Left lung (tissue), 14 donors: ENCODE results near the gene PAPSS1. TPM values are rescaled to one million over a fixed set of nuclear protein-coding genes. Genes with fewer than 3 reads are reported as not detected.

Experiments used
- ATAC-seq: fragments of 200-7000 bp; cut with Tn5 transposase; one replicate; pipeline ENCODE4 v1.9.1; 2020; ENCODE audit warnings: moderate library complexity
- DNase-seq, 4 donors: peaks; one replicate each; pipeline ENCODE4 v3.0.0-alpha.2; 2013 to 2020
- H3K27ac ChIP-seq, 2 donors: fragments of 200-600 bp; sonication (generic) in 1 of 2; one replicate each; pipeline versions ENCODE4 v1.5.0 to v1.8.0; 2020 to 2021
- H3K27me3 ChIP-seq, 2 donors: fragments of 200-600 bp; sonication (generic) in 1 of 2; one replicate each; pipeline versions ENCODE4 v1.5.0 to v1.8.0; 2020 to 2021
- H3K36me3 ChIP-seq, 2 donors: fragments of 200-600 bp; sonication (generic) in 1 of 2; one replicate each; pipeline versions ENCODE4 v1.5.0 to v1.8.0; 2020 to 2021
- H3K4me1 ChIP-seq, 2 donors: fragments of 200-600 bp; one replicate each; pipeline ENCODE4 v1.8.0; 2021
- H3K4me3 ChIP-seq, 2 donors: fragments of 200-600 bp; sonication (generic) in 1 of 2; one replicate each; pipeline versions ENCODE4 v1.5.0 to v1.8.0; 2020 to 2021; ENCODE audit warnings: mild to moderate bottlenecking in 1 of 2
- H3K9me3 ChIP-seq, 2 donors: fragments of 200-600 bp; sonication (generic) in 1 of 2; one replicate each; pipeline versions ENCODE4 v1.5.0 to v1.8.0; 2020 to 2021
- CTCF ChIP-seq, 2 donors: fragments of 200-600 bp; sonication (generic) in 1 of 2; IDR thresholded peaks; one replicate each; pipeline versions ENCODE4 v1.5.0 to v1.8.0; 2021; ENCODE audit warnings: antibody characterized with exemption in 2 of 2
- intact Hi-C, 2 donors: fragments of 100-400 bp; cut with DNase I; formaldehyde crosslinking; loops; one replicate each; pipeline versions ENCODE4 v1.11.2 to v1.14.2; 2022
- long read RNA-seq, 12 donors: library from polyadenylated mRNA in 2 of 12; unstranded in 2 of 12; transcript quantifications; one replicate each; pipeline ENCODE4 v2.0.0 and lab custom pipeline, GENCODE V29; 2019 to 2026
- polyA plus RNA-seq, 6 donors: library from polyadenylated mRNA; unstranded; fragments of 120-200 nt; gene quantifications; one replicate each; pipeline ENCODE4 v1.2.1, GENCODE V29; 2013; ENCODE audit not compliant: insufficient read length in 6 of 6
- total RNA-seq, 2 donors: library from RNA; stranded (reverse); fragmentation: NEBNext Ultra II Directional; extraction: Animal tissue kit (Norgen Biotek cat#: 25700); gene quantifications; one replicate each; pipeline ENCODE4 v1.2.1, GENCODE V29; 2021
- donor health status: DM: no; HTN: yes; CAD: no.
- donor health status: DM: no; HTN: no; CAD: no.

Gene PAPSS1
- total RNA-seq: 10 to 100 TPM; 57.5 to 60.8 TPM
- 10 to 100 TPM; 59.8 to 85.3 (median 74.2) TPM for polyA plus RNA-seq
- long read RNA-seq, donor 1, transcript PAPSS1-201 (12 exons, 2,731 nt): major isoform, 19 of 50 reads
- long read RNA-seq, donor 1, partial matches to known transcripts: 31 of 50 reads
- long read RNA-seq, donor 1, other reads (novel, unspliced or antisense): 0 of 50 reads
- long read RNA-seq, donor 2, transcript PAPSS1-201 (12 exons, 2,731 nt): major isoform, 17 of 17 reads
- long read RNA-seq, donor 2, partial matches to known transcripts: 0 of 17 reads
- long read RNA-seq, donor 2, other reads (novel, unspliced or antisense): 0 of 17 reads
- long read RNA-seq, donor 3, transcript PAPSS1-201 (12 exons, 2,731 nt): major isoform, 21 of 21 reads
- long read RNA-seq, donor 3, partial matches to known transcripts: 0 of 21 reads
- long read RNA-seq, donor 3, other reads (novel, unspliced or antisense): 0 of 21 reads
- long read RNA-seq, donor 4, transcript PAPSS1-201 (12 exons, 2,731 nt): major isoform, 17 of 27 reads
- long read RNA-seq, donor 4, partial matches to known transcripts: 4 of 27 reads
- long read RNA-seq, donor 4, other reads (novel, unspliced or antisense): 6 of 27 reads
- long read RNA-seq, donor 5, transcript PAPSS1-201 (12 exons, 2,731 nt): major isoform, 28 of 28 reads
- long read RNA-seq, donor 5, partial matches to known transcripts: 0 of 28 reads
- long read RNA-seq, donor 5, other reads (novel, unspliced or antisense): 0 of 28 reads
- long read RNA-seq, donor 6, transcript PAPSS1-201 (12 exons, 2,731 nt): major isoform, 29 of 29 reads
- long read RNA-seq, donor 6, partial matches to known transcripts: 0 of 29 reads
- long read RNA-seq, donor 6, other reads (novel, unspliced or antisense): 0 of 29 reads
- long read RNA-seq, donor 7, transcript PAPSS1-201 (12 exons, 2,731 nt): major isoform, 5 of 5 reads
- long read RNA-seq, donor 7, partial matches to known transcripts: 0 of 5 reads
- long read RNA-seq, donor 7, other reads (novel, unspliced or antisense): 0 of 5 reads
- long read RNA-seq, donor 8, transcript PAPSS1-201 (12 exons, 2,731 nt): major isoform, 16 of 16 reads
- long read RNA-seq, donor 8, partial matches to known transcripts: 0 of 16 reads
- long read RNA-seq, donor 8, other reads (novel, unspliced or antisense): 0 of 16 reads
- long read RNA-seq, donor 9: 0 reads
- long read RNA-seq, donor 10, partial matches to known transcripts: 3 of 15 reads
- long read RNA-seq, donor 10, other reads (novel, unspliced or antisense): 8 of 15 reads
- long read RNA-seq, donor 11, transcript PAPSS1-201 (12 exons, 2,731 nt): major isoform, 39 of 51 reads
- long read RNA-seq, donor 11, partial matches to known transcripts: 11 of 51 reads
- long read RNA-seq, donor 11, other reads (novel, unspliced or antisense): 0 of 51 reads
- long read RNA-seq, donor 12, transcript PAPSS1-201 (12 exons, 2,731 nt): major isoform, 16 of 16 reads
- long read RNA-seq, donor 12, partial matches to known transcripts: 0 of 16 reads
- long read RNA-seq, donor 12, other reads (novel, unspliced or antisense): 0 of 16 reads

- ATAC-seq (peak; percentile 96), DNase-seq (peak; percentile 97 to 99 (median 99))
- TF ChIP-seq CTCF (IDR thresholded peaks at IDR 0.05): no peak
- intact Hi-C loops: no loop called here
- H3K27ac ChIP-seq: peak within 1 kb of the TSS; percentile 90 to 93
- no peaks in the 10 kb centered on the region for H3K27me3 ChIP-seq
- no peaks in the 10 kb centered on the region for H3K36me3 ChIP-seq
- H3K9me3 ChIP-seq: no peaks in the 10 kb centered on the region
- H3K4me1 ChIP-seq: peaks cover 0 to 30% of the 10 kb centered on the region in 2 donors
- H3K4me3 ChIP-seq: peak within 1 kb of the TSS; percentile 94 to 96
These were observed at the start of gene PAPSS1 for GRCh38 chr4:107719922-107720722. Gene PAPSS1 (minus strand): TSS chr4:107720234. CDS start chr4:107720179, 55 bp downstream.

- Histone ChIP-seq H3K4me3 (no peak overlapping the region), H3K27ac (no peak overlapping the region), H3K4me1 (peaks cover 0 to 12% of the 10 kb centered on the region in 2 donors), H3K9me3 (no peaks in the 10 kb centered on the region), H3K36me3 (no peaks in the 10 kb centered on the region), H3K27me3 (no peaks in the 10 kb centered on the region)
- DNase-seq (no peak), ATAC-seq (peak; percentile 58)
- intact Hi-C loops: no loop called here
- TF ChIP-seq CTCF (IDR thresholded peaks at IDR 0.05): no peak
These were observed 40.4 kb upstream of the PAPSS1 start for GRCh38 chr4:107760281-107760947.

GRCh38 chr4:107757864-107758476, 37.9 kb upstream of the PAPSS1 start:
- H3K9me3 ChIP-seq: no peaks in the 10 kb centered on the region
- H3K4me3 ChIP-seq: no peak overlapping the region
- H3K4me1 ChIP-seq: peaks cover 0 to 12% of the 10 kb centered on the region in 2 donors
- no peaks in the 10 kb centered on the region for H3K27me3 ChIP-seq
- ATAC-seq: peak; percentile 75
- peak in 1 of 4 donors; percentile 25 for DNase-seq
- H3K36me3 ChIP-seq: no peaks in the 10 kb centered on the region
- no peak overlapping the region for H3K27ac ChIP-seq
- TF ChIP-seq CTCF (IDR thresholded peaks at IDR 0.05): peak; percentile 14 to 38
- intact Hi-C loops: loop anchor here in 1 of 2 donors (5.0 kb wide), 1 partner anchor 154 kb away; no protein-coding TSS in a partner anchor
